ENCODE data around the gene RNF157. TPM values are rescaled to one million over a fixed set of nuclear protein-coding genes. Genes with fewer than 3 reads are reported as not detected.
A peak's percentile ranks its signal among the peaks of the same experiment; 100 is the strongest.

Gene RNF157
- total and polyA plus RNA-seq, 2 of the 4 experiments (the other 2 are of a cell fraction), result 0.54 to 1.3 TPM

DNA sequence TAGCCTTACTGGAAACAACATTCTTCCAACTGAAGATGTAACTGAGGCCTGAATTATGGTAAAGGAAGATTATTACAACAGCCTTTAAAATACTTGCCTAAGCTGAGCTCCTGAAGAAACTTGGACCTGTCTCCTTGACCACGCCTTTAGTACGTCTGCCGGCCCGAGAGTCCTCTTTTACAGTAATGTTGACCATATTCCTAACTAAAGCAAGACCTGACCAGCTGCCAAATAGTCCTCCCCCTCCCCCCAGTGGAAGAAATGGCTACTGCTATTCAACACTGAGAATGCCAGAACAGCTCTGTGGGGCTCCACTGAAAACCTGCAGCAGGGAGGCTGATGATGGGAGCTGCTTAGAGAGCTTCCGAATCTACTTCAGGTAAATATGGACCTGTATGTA is 86.7 kb downstream of the RNF157 start:
- POLR2A ChIA-PET (ENCODE audit: unreplicated experiment), result no interaction called here

More for the DNA sequence above, 86.7 kb downstream of the RNF157 start:
- no peak overlapping the region for H2BK15ac ChIP-seq (ENCODE audit: low read depth, low read length)
- H3K79me1 ChIP-seq (ENCODE audit: low read depth in 1 of 2, low read length in 2 of 2), result no peaks in the 10 kb centered on the region
- H4K91ac ChIP-seq (ENCODE audit: insufficient read depth, low read depth, low read length), result no peak overlapping the region
- H3K27me3 ChIP-seq (ENCODE audit: control insufficient read depth, insufficient read depth, low read length), result peaks cover 5% of the 10 kb centered on the region
- no peaks in the 10 kb centered on the region; the same call in 1 of the 2 replicates for H3K9me1 ChIP-seq (ENCODE audit: insufficient read depth, low read length)
- no peak overlapping the region for H3K4ac ChIP-seq (ENCODE audit: low read depth, low read length)
- H3K23ac ChIP-seq (ENCODE audit: low read depth, low read length), result no peak overlapping the region
- in situ Hi-C loops (cut with MboI; ENCODE audit: low sequenced_read_pairs) (no loop called here), dilution Hi-C loops (cut with HindIII; ENCODE audit: low sequenced_read_pairs, unreplicated experiment) (no loop called here), intact Hi-C loops (cut with micrococcal nuclease) (no loop called here)
- H2BK20ac ChIP-seq (ENCODE audit: low read depth, low read length), result no peak overlapping the region
- H3K9me3 ChIP-seq (ENCODE audit: control insufficient read depth, insufficient read depth, low read length), result no peaks in the 10 kb centered on the region
- no peaks in the 10 kb centered on the region; the same call in 1 of the 2 replicates for H3K4me1 ChIP-seq (ENCODE audit: control insufficient read depth, insufficient read depth, low read length)
- H3K36me3 ChIP-seq (ENCODE audit: control insufficient read depth, insufficient read depth, low read length), result no peaks in the 10 kb centered on the region
- no peak overlapping the region for H4K8ac ChIP-seq (ENCODE audit: low read depth in 2 of 2, low read length in 2 of 2)
- no peak overlapping the region for H4K5ac ChIP-seq (ENCODE audit: low read depth, low read length)
- CTCF ChIA-PET, result no interaction called here
- no peak overlapping the region for H2BK120ac ChIP-seq (ENCODE audit: low read depth, low read length)
- peak; percentile 12 for DNase-seq
- H3K4me3 ChIP-seq (ENCODE audit: insufficient read depth, low read depth, low read length), result no peak overlapping the region
- no peak overlapping the region for H2AK5ac ChIP-seq (ENCODE audit: low read depth, low read length)
- no peak overlapping the region for H3K9ac ChIP-seq (ENCODE audit: low read depth, low read length)
- peak; percentile 34 for TF ChIP-seq CTCF (conservative IDR thresholded peaks at IDR 0.05; ENCODE audit: low read depth, low read length)
- TF ChIP-seq, protein P1, sequence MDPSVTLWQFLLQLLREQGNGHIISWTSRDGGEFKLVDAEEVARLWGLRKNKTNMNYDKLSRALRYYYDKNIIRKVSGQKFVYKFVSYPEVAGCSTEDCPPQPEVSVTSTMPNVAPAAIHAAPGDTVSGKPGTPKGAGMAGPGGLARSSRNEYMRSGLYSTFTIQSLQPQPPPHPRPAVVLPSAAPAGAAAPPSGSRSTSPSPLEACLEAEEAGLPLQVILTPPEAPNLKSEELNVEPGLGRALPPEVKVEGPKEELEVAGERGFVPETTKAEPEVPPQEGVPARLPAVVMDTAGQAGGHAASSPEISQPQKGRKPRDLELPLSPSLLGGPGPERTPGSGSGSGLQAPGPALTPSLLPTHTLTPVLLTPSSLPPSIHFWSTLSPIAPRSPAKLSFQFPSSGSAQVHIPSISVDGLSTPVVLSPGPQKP (IDR thresholded peaks at IDR 0.05; ENCODE audit: borderline replicate concordance, low read depth, low read length), result no peak
- no peak overlapping the region for H3K4me2 ChIP-seq (ENCODE audit: low read depth, low read length)
- H4K20me1 ChIP-seq (ENCODE audit: insufficient read depth, low read length), result no peaks in the 10 kb centered on the region
- H2AK9ac ChIP-seq (replicated peaks; ENCODE audit: low read depth, low read length, poor library complexity), result no peak overlapping the region
- 51% methylated on average over 5 of the region's 5 CpGs; no CpG with 5 or more reads in 1 of the 2 experiments for WGBS, 2 experiments (ENCODE audit: extremely low coverage in 2 of 2, insufficient read length in 1 of 2)
- no peak overlapping the region for H3K18ac ChIP-seq (ENCODE audit: low read depth, low read length)
- no peak overlapping the region for H3K14ac ChIP-seq (replicated peaks; ENCODE audit: low read depth, low read length)
- BruUV-seq (replicated peaks), result no TSS peak
- ATAC-seq (ENCODE audit: low read depth), result no peak; the same call in 1 of the 2 replicates
- no peak overlapping the region for H2AFZ ChIP-seq (replicated peaks; ENCODE audit: low read length, poor library complexity)
- H2BK5ac ChIP-seq (ENCODE audit: low read depth, low read length, poor library complexity, severe bottlenecking), result no peak overlapping the region
- no peak overlapping the region for H3K27ac ChIP-seq (ENCODE audit: insufficient read depth, low read length)
- no peak overlapping the region for H3K56ac ChIP-seq (ENCODE audit: extremely low read depth, insufficient read depth, low read length)

Measured in IMR-90 (cell line).